K562 (cell line): ENCODE data around the gene ARAF. TPM values are rescaled to one million over a fixed set of nuclear protein-coding genes. Genes with fewer than 3 reads are reported as not detected.

Source experiments
- ATAC-seq: fragments of 200-7000 bp; cut with Tn5 transposase; 3 replicates; pipeline ENCODE4 v1.9.1; 2020; ENCODE audit warnings: moderate library complexity
- BruUV-seq: library from RNA; stranded (reverse); fragments of 400-500 nt; replicated peaks from 2 replicates; lab custom pipeline; 2021; lab: Mats Ljungman, UMichigan
- CTCF ChIA-PET: fragments of 300-600 bp; formaldehyde crosslinking; extraction: SDS; loops from one replicate; lab custom pipeline; 2021; ENCODE audit warnings: low intra/inter-chr PET ratio; lab: Yijun Ruan, JAX
- POLR2A ChIA-PET: fragments of 300-600, 350-650 bp; sonication (Branson Sonifier 250); formaldehyde crosslinking; extraction: SDS; loops from one replicate; lab custom pipeline; 2021; ENCODE audit warnings: antibody characterized with exemption, inconsistent platforms; lab: Yijun Ruan, JAX
- DNase-seq, 4 experiments: peaks; one replicate each; pipeline versions ENCODE4 v3.0.0 to v3.0.0-alpha.2; 2011 to 2018; ENCODE audit warnings: low spot score in 3 of 4, mixed read lengths in 3 of 4; ENCODE audit errors: extremely low read depth in 1 of 4
- FAIRE-seq: peaks from 2 replicates; lab custom pipeline; 2011; peaks lifted over from hg19 to GRCh38; lab: Jason Lieb, UNC
- H2AFZ ChIP-seq: 2 replicates; pipeline ENCODE4 v1.6.0; 2011; ENCODE audit warnings: low read depth, low read length, control low read depth, inconsistent platforms
- H3K27ac ChIP-seq: fragments of 200-600 bp; 3 replicates; pipeline ENCODE4 v1.8.0; 2011; ENCODE audit warnings: low read depth, mild to moderate bottlenecking, control low read depth, inconsistent platforms, low read length, moderate library complexity, mixed read lengths; ENCODE audit errors: extremely low read depth
- H3K27me3 ChIP-seq, 2 experiments: fragments of 300-600 bp in 1 of 2; 2 replicates in 1 of 2; 3 replicates in 1 of 2; pipeline versions ENCODE4 v1.6.0 to v1.8.0; 2011; ENCODE audit warnings: inconsistent platforms in 2 of 2, low read length in 2 of 2, mild to moderate bottlenecking in 1 of 2, mixed read lengths in 1 of 2, moderate library complexity in 1 of 2; ENCODE audit not compliant: control insufficient read depth in 2 of 2, insufficient read depth in 2 of 2
- H3K36me3 ChIP-seq: fragments of 300-600 bp; 3 replicates; pipeline ENCODE4 v1.8.0; 2011; ENCODE audit warnings: mild to moderate bottlenecking, low read length, inconsistent platforms; ENCODE audit not compliant: control insufficient read depth, insufficient read depth
- H3K4me1 ChIP-seq, 2 experiments: fragments of 200-600 bp in 1 of 2; replicated peaks in 1 of 2; 2 replicates in 1 of 2; 3 replicates in 1 of 2; pipeline versions ENCODE4 v1.5.1 to v1.8.0; 2011; ENCODE audit warnings: inconsistent platforms in 2 of 2, low read length in 2 of 2, mild to moderate bottlenecking in 1 of 2, mixed read lengths in 1 of 2, moderate library complexity in 1 of 2; ENCODE audit not compliant: control insufficient read depth in 2 of 2, insufficient read depth in 2 of 2
- H3K4me2 ChIP-seq: 2 replicates; pipeline ENCODE4 v1.6.1; 2011; ENCODE audit warnings: low read length, control low read depth, inconsistent platforms, mixed read lengths; ENCODE audit not compliant: insufficient read depth
- H3K4me3 ChIP-seq: fragments of 200-600 bp; sonication (generic), shearing (Covaris generic); 2 replicates; pipeline ENCODE4 v1.5.1; 2016; ENCODE audit warnings: control low read depth, inconsistent platforms
- H3K79me2 ChIP-seq: fragments of 200-600 bp; 3 replicates; pipeline ENCODE4 v1.8.0; 2011; ENCODE audit warnings: low read length, inconsistent platforms; ENCODE audit not compliant: control insufficient read depth, insufficient read depth
- H3K9ac ChIP-seq, 2 experiments: 2 replicates each; pipeline versions ENCODE4 v1.6.0 to v1.6.1; 2011; ENCODE audit warnings: low read depth in 2 of 2, low read length in 2 of 2, control low read depth in 1 of 2, inconsistent platforms in 1 of 2, mild to moderate bottlenecking in 1 of 2, mixed read lengths in 1 of 2; ENCODE audit not compliant: insufficient read depth in 1 of 2
- H3K9me1 ChIP-seq: one replicate; pipeline ENCODE4 v1.6.0; 2011; ENCODE audit warnings: inconsistent platforms, mild to moderate bottlenecking, low read length, moderate library complexity; ENCODE audit not compliant: control insufficient read depth, insufficient read depth
- H3K9me3 ChIP-seq: replicated peaks from 2 replicates; pipeline ENCODE4 v1.5.1; 2011; ENCODE audit warnings: low read depth, low read length, inconsistent platforms; ENCODE audit not compliant: control insufficient read depth, insufficient read depth
- H4K20me1 ChIP-seq: replicated peaks from 2 replicates; pipeline ENCODE4 v1.6.1; 2011; ENCODE audit warnings: low read length, inconsistent platforms, mixed read lengths; ENCODE audit not compliant: control insufficient read depth, insufficient read depth
- ADNP ChIP-seq: fragments of 200-800 bp; sonication (Bioruptor generic); IDR thresholded peaks from 2 replicates; pipeline ENCODE4 v1.6.1; 2016; ENCODE audit warnings: missing genetic modification characterization, missing compliant biosample characterization
- JUNB ChIP-seq: fragments of 450-650 bp; formaldehyde crosslinking; conservative IDR thresholded peaks from 2 replicates; pipeline ENCODE4 v1.4.0; 2020; ENCODE audit warnings: mild to moderate bottlenecking
- USF1 ChIP-seq: sonication (generic); formaldehyde crosslinking; IDR thresholded peaks from 2 replicates; pipeline ENCODE4 v1.9.0; 2022; ENCODE audit warnings: mild to moderate bottlenecking, missing genetic modification reagents
- ZKSCAN8 ChIP-seq: fragments of 200-800 bp; sonication (Bioruptor generic); IDR thresholded peaks from 2 replicates; pipeline ENCODE4 v1.6.1; 2016; ENCODE audit warnings: missing genetic modification characterization, missing compliant biosample characterization
- WGBS: fragments of 100-300 bp; shearing (Covaris generic); methylation state at CpG from one replicate; pipeline ENCODE4 v1.1.6; 2016; ENCODE audit warnings: low coverage, mixed read lengths; ENCODE audit not compliant: insufficient coverage; ENCODE audit errors: missing lambda C conversion rate; 5-methylcytosine and 5-hydroxymethylcytosine counted together
- in situ Hi-C: fragments of 300-500 bp; cut with MboI; formaldehyde crosslinking; loops from 4 replicates; pipeline ENCODE4 v1.15.0; 2018; ENCODE audit warnings: inconsistent platforms, mixed read lengths
- intact Hi-C: fragments of 100-400 bp; cut with micrococcal nuclease; formaldehyde crosslinking; loops from 2 replicates; pipeline ENCODE4 v1.14.2; 2022
- polyA plus RNA-seq, 8 experiments: library from polyadenylated mRNA; depleted of rRNA in 4 of 8; stranded (reverse) in 5 of 8; unstranded in 3 of 8; fragments of >200 nt; fragmentation: Nextera tagmentation in 2 of 8; fragmentation: Illumina TruSeq in 1 of 8; extraction: Ambion mirVana in 2 of 8; extraction: Trizol in 1 of 8; gene quantifications; 2 replicates each; pipeline versions ENCODE4 v1.2.1 to v1.2.3, GENCODE V29; 2011 to 2014; ENCODE audit warnings: inconsistent platforms in 1 of 8, missing spikeins in 1 of 8
- total RNA-seq, 7 experiments: library from RNA; depleted of rRNA in 6 of 7; stranded (reverse); fragments of >200 nt in 6 of 7; fragmentation: Illumina TruSeq in 2 of 7; extraction: Trizol in 2 of 7; gene quantifications; 2 replicates each; pipeline versions ENCODE4 v1.2.1 to v1.2.3, GENCODE V29; 2011 to 2021; ENCODE audit warnings: low replicate concordance in 1 of 7

Gene ARAF
- total and polyA plus RNA-seq, 9 of the 15 experiments (the other 6 are each of a cell fraction or from before 2014, with no cell fraction given) = 5.5 to 70.0 (median 29.4) TPM

DNA sequence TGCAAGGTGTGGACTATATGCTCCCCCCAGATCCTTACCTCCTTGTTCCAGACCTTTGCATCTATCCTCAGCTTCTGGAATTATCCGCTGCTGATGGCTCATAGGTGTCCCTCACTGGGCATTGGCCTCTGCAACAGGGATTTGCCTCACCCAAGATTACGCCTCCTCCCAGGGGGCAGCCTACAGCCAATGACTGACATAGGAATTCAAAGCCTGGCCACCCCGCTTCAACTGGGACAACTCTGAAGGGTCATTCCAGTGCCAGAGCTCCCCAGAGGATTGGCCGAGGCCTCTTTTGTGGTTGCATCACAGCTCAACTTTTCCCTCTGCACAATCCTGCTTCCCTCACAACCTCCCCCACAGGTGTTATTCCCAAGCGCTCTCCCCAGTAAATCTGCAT is 53.6 kb downstream of the ARAF start (continued):
- TF ChIP-seq USF1 = no peak
- no peak for TF ChIP-seq ADNP (tag)

DNA sequence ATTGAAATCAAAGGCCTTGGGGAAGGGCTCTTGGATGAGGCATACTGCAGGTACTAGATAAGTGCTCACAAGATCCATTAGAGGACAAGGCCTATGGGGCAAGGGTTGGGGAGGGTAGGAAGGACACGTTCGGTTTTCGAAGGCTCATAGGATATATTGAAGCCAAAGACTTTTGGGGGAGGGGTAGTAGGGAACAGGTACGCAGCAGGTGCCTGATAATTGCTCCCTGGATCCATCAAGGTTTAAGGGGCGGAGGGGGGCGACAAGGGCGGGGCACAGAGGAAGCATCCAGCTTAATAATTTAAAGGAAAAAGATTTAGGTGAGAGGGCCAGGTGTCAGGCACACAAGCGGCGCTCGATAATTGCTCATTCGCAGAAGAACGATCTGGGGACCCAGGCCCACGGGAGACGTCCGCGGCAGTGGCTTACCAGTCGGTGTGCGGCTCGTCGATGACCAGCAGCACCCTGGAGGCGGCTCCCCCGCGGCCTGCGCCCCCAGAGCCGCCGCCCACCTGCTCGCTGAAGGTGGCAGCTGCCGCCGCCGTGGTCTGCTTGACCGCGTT is 58.0 kb downstream of the ARAF start:
- BruUV-seq = no TSS peak
- H3K9ac ChIP-seq = peak overlapping the region in 1 of 2 experiments; percentile 89; a peak in 2 of 4 replicates
- peaks cover 0 to 21% of the 10 kb centered on the region in 2 experiments; a peak in 2 of 5 replicates for H3K4me1 ChIP-seq
- POLR2A ChIA-PET = interaction anchor here (1.0 kb wide), 1 partner anchor 25 kb away, joined by 3 read pairs; no protein-coding TSS in a partner anchor
- no peaks in the 10 kb centered on the region for H3K9me3 ChIP-seq
- H3K27ac ChIP-seq = no peak overlapping the region
- H3K9me1 ChIP-seq = no peaks in the 10 kb centered on the region
- H4K20me1 ChIP-seq = no peaks in the 10 kb centered on the region
- intact Hi-C loops = loop anchor here (5.0 kb wide), 1 partner anchor 37 kb away; the partner anchor contains the start of gene TIMP1
- no peaks in the 10 kb centered on the region for H3K79me2 ChIP-seq
- ATAC-seq (no peak), FAIRE-seq (no peak), DNase-seq (no peak)
- no peaks in the 10 kb centered on the region for H3K36me3 ChIP-seq
- no peak overlapping the region for H3K4me2 ChIP-seq
- no peak overlapping the region for H2AFZ ChIP-seq
- CTCF ChIA-PET = interaction anchor here (0.5 kb wide), 1 partner anchor 133 kb away, joined by 4 read pairs; no protein-coding TSS in a partner anchor
- 54% methylated on average over 10 of the region's 32 CpGs for WGBS
- H3K4me3 ChIP-seq = peak overlapping the region; percentile 43
- TF ChIP-seq JUNB (CRISPR knock-in tag) = no peak
- TF ChIP-seq ZKSCAN8 (CRISPR knock-in tag) = peak; percentile 92
- in situ Hi-C loops = no loop called here
- peaks cover 0 to 27% of the 10 kb centered on the region in 2 experiments; a peak in 3 of 5 replicates for H3K27me3 ChIP-seq
